Right forelimb (tissue), 1 donor: Measurements from ENCODE around the gene PPP2CA.

Experiments used
- DNase-seq: peaks from one replicate; pipeline ENCODE4 v3.0.0-alpha.2; 2018

PPP2CA gene

GRCh38 chr5:134146651-134147518 lies 79.0 kb downstream of the PPP2CA start:
- no peak for DNase-seq

- DNase-seq = peak; percentile 78
These were observed 79.9 kb downstream of the PPP2CA start for GRCh38 chr5:134145779-134146581.

- no peak for DNase-seq
These were observed 80.7 kb downstream of the PPP2CA start for GRCh38 chr5:134145041-134145757.
